CD14-positive monocyte (primary cell): ENCODE measurements around the gene CNNM3. TPM values are rescaled to one million over a fixed set of nuclear protein-coding genes. Genes with fewer than 3 reads are reported as not detected.

Experiments used
- DNase-seq, 3 donors: peaks; one replicate each; pipeline ENCODE4 v3.0.0-alpha.2; 2011 to 2022
- H2AFZ ChIP-seq: 2 replicates; pipeline ENCODE4 v1.6.0; 2012; ENCODE audit warnings: mild to moderate bottlenecking, low read depth, low read length, inconsistent platforms; ENCODE audit not compliant: insufficient read depth, poor library complexity, severe bottlenecking
- H3K27ac ChIP-seq, 2 donors: 1 replicate in 1 of 2; 2 replicates in 1 of 2; pipeline ENCODE4 v1.5.1; 2012 to 2013; ENCODE audit warnings: low read length in 2 of 2, control low read depth in 1 of 2, inconsistent platforms in 1 of 2, low read depth in 1 of 2, mild to moderate bottlenecking in 1 of 2
- H3K27me3 ChIP-seq, 2 donors: one replicate each; pipeline versions ENCODE4 v1.6.0 to v1.6.1; 2011 to 2013; ENCODE audit warnings: low read length in 2 of 2; ENCODE audit not compliant: control insufficient read depth in 2 of 2, insufficient read depth in 2 of 2
- H3K36me3 ChIP-seq, 2 donors: replicated peaks in 1 of 2; 1 replicate in 1 of 2; 2 replicates in 1 of 2; pipeline versions ENCODE4 v1.5.1 to v1.6.1; 2012 to 2013; ENCODE audit warnings: low read length in 2 of 2, control low read depth in 1 of 2, inconsistent platforms in 1 of 2, mild to moderate bottlenecking in 1 of 2; ENCODE audit not compliant: insufficient read depth in 2 of 2, control insufficient read depth in 1 of 2
- H3K4me1 ChIP-seq, 2 donors: 1 replicate in 1 of 2; 2 replicates in 1 of 2; pipeline versions ENCODE4 v1.5.1 to v1.6.1; 2012 to 2013; ENCODE audit warnings: low read length in 2 of 2, control low read depth in 1 of 2, inconsistent platforms in 1 of 2, mild to moderate bottlenecking in 1 of 2, moderate library complexity in 1 of 2; ENCODE audit not compliant: insufficient read depth in 2 of 2, control insufficient read depth in 1 of 2
- H3K4me2 ChIP-seq: replicated peaks from 2 replicates; pipeline ENCODE3; 2012; ENCODE audit warnings: low read length, moderate library complexity, mild to moderate bottlenecking; ENCODE audit not compliant: poor library complexity, severe bottlenecking; ENCODE audit errors: extremely low read depth
- H3K4me3 ChIP-seq, 3 experiments: fragments of 200-600 bp in 1 of 3; sonication (generic) in 1 of 3; replicated peaks in 1 of 3; 1 replicate in 2 of 3; 2 replicates in 1 of 3; pipeline ENCODE4 v1.5.1; 2011 to 2013; ENCODE audit warnings: low read length in 3 of 3, mild to moderate bottlenecking in 3 of 3, control low read depth in 2 of 3, low read depth in 2 of 3, inconsistent platforms in 1 of 3, moderate library complexity in 1 of 3
- H3K79me2 ChIP-seq: 2 replicates; pipeline ENCODE4 v1.6.0; 2012; ENCODE audit warnings: mild to moderate bottlenecking, control low read depth, inconsistent platforms, low read length, moderate library complexity; ENCODE audit not compliant: insufficient read depth
- H3K9ac ChIP-seq: 2 replicates; pipeline ENCODE4 v1.6.0; 2017; ENCODE audit warnings: low read length, mild to moderate bottlenecking; ENCODE audit not compliant: insufficient read depth, poor library complexity, severe bottlenecking
- H3K9me3 ChIP-seq, 2 donors: replicated peaks in 1 of 2; 1 replicate in 1 of 2; 2 replicates in 1 of 2; pipeline versions ENCODE4 v1.5.1 to v1.6.1; 2012 to 2013; ENCODE audit warnings: low read length in 2 of 2, control low read depth in 1 of 2; ENCODE audit not compliant: control insufficient read depth in 1 of 2, insufficient read depth in 1 of 2
- H4K20me1 ChIP-seq: 2 replicates; pipeline ENCODE4 v1.6.0; 2012; ENCODE audit warnings: mild to moderate bottlenecking, low read length, control low read depth, moderate library complexity; ENCODE audit not compliant: insufficient read depth
- H3K27ac Mint-ChIP-seq, 7 donors: one replicate each; pipeline ENCODE4 v1.8.0; 2020; ENCODE audit warnings: mild to moderate bottlenecking in 7 of 7, mixed read lengths in 7 of 7, moderate library complexity in 6 of 7, inconsistent platforms in 2 of 7
- H3K27me3 Mint-ChIP-seq, 3 donors: one replicate each; pipeline ENCODE4 v1.8.0; 2021 to 2022; ENCODE audit warnings: low read depth in 3 of 3, mild to moderate bottlenecking in 3 of 3, mixed read lengths in 3 of 3, moderate library complexity in 3 of 3, inconsistent platforms in 1 of 3
- H3K36me3 Mint-ChIP-seq, 2 donors: one replicate each; pipeline ENCODE4 v1.8.0; 2020; ENCODE audit warnings: mixed read lengths in 2 of 2, inconsistent platforms in 1 of 2, mild to moderate bottlenecking in 1 of 2
- H3K4me1 Mint-ChIP-seq: one replicate; pipeline ENCODE4 v1.8.0; 2020; ENCODE audit warnings: mild to moderate bottlenecking, mixed read lengths
- H3K4me3 Mint-ChIP-seq, 2 donors: one replicate each; pipeline ENCODE4 v1.8.0; 2020; ENCODE audit warnings: mild to moderate bottlenecking in 2 of 2, mixed read lengths in 2 of 2, moderate library complexity in 1 of 2
- H3K9me3 Mint-ChIP-seq, 7 donors: one replicate each; pipeline ENCODE4 v1.8.0; 2020 to 2022; ENCODE audit warnings: mixed read lengths in 7 of 7, mild to moderate bottlenecking in 6 of 7, moderate library complexity in 6 of 7, inconsistent platforms in 2 of 7
- WGBS: methylation state at CpG from one replicate; pipeline ENCODE4 v1.1.5; 2013; ENCODE audit warnings: missing lambda C conversion rate; ENCODE audit not compliant: insufficient coverage; 5-methylcytosine and 5-hydroxymethylcytosine counted together
- intact Hi-C, 2 donors: fragments of 100-400 bp; cut with micrococcal nuclease; formaldehyde crosslinking; loops; one replicate each; pipeline versions ENCODE4 v1.15.0 to v1.15.1; 2023
- polyA plus RNA-seq, 3 donors: library from polyadenylated mRNA; depleted of rRNA in 1 of 3; unstranded in 2 of 3; stranded (reverse) in 1 of 3; fragments of 300-500 nt in 2 of 3; fragments of >200 nt in 1 of 3; fragmentation: Illumina TruSeq in 2 of 3; gene quantifications; 1 replicate in 2 of 3; 2 replicates in 1 of 3; pipeline ENCODE4 v1.2.3, GENCODE V29; 2012 to 2021
- TF ChIP-seq, protein P1 (sequence below): fragments of 200-600 bp; IDR thresholded peaks from one replicate; pipeline ENCODE4 v1.8.0; 2022; ENCODE audit warnings: antibody characterized with exemption, mild to moderate bottlenecking

CNNM3 gene
- polyA plus RNA-seq, 3 donors = 1.2 to 12.0 (median 4.9) TPM

DNA sequence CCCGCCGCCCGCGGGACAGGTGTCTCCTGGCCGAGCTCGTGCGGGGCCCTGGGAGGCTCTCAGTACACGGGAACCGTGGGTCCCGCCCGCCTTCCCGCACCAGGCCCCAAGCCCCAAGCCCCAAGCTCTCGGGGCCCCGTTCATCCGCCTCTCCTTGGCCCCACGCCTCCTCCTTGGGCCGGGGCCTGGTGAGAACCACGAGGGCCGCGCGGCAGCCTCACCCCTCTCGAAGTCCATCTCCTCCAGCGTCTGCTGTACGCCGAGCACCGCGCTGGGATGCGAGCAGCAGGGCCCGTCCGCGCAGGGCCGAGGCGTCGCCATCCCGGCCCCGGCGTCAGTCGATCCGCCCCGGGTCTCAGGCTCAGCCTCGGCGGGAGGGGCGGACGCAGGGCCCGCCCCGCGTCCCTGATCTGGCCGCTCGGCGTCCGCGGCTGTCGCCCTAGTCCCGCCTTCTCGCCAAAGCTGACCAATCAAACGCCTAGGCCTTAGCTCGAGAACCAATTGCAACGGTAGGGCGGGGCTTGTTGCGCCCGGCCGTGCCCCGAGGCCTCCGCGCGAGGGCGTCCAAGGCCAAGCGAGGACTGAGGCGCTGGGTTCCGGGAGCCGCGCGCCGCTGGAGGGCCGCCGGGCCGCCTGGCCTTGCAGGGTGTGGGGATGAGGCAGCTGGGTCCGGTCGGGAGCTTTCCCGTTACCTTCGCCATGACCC is 41.8 kb downstream of the CNNM3 start, which contains the start of gene ANKRD39:
ANKRD39 (minus strand) TSS at position 350 of the 706 bp plus-strand sequence; CDS start at position 321, 29 bp downstream.
- Histone ChIP-seq H3K4me3 (peak within 1 kb of the TSS; percentile 59 to 76 (median 73)), H3K9ac (peak within 1 kb of the TSS; percentile 73), H3K36me3 (peaks cover 5 to 13% of the 10 kb centered on the region in 2 donors), H4K20me1 (no peaks in the 10 kb centered on the region), H3K4me1 (peaks cover 34 to 38% of the 10 kb centered on the region in 2 donors), H3K27me3 (peaks cover 0 to 30% of the 10 kb centered on the region in 2 donors), H2AFZ (peak within 1 kb of the TSS; percentile 95), H3K79me2 (peaks cover 17% of the 10 kb centered on the region), H3K4me2 (peak within 1 kb of the TSS; percentile 97), H3K27ac (peak within 1 kb of the TSS in 1 of 2 donors; percentile 57), H3K9me3 (no peaks in the 10 kb centered on the region)
- 0% methylated on average over 81 of the region's 81 CpGs for WGBS
- Mint-ChIP-seq H3K9me3 (peaks cover 0 to 3% (median 0%) of the 10 kb centered on the region in 7 donors), H3K27me3 (peaks cover 21 to 38% (median 36%) of the 10 kb centered on the region in 3 donors), H3K4me3 (peak within 1 kb of the TSS; percentile 80 to 89), H3K27ac (peak within 1 kb of the TSS in 6 of 7 donors; percentile 13 to 79 (median 60)), H3K36me3 (peaks cover 21 to 24% of the 10 kb centered on the region in 2 donors), H3K4me1 (peaks cover 42% of the 10 kb centered on the region)
- peak; percentile 97 to 98 (median 98) for DNase-seq
- intact Hi-C loops = loop anchor here (1.0 to 5.0 kb wide), 2 partner anchors 41 to 102 kb away; partner anchors contain the start of gene CNNM3 (in 2 of the 2)
- TF ChIP-seq, protein P1, sequence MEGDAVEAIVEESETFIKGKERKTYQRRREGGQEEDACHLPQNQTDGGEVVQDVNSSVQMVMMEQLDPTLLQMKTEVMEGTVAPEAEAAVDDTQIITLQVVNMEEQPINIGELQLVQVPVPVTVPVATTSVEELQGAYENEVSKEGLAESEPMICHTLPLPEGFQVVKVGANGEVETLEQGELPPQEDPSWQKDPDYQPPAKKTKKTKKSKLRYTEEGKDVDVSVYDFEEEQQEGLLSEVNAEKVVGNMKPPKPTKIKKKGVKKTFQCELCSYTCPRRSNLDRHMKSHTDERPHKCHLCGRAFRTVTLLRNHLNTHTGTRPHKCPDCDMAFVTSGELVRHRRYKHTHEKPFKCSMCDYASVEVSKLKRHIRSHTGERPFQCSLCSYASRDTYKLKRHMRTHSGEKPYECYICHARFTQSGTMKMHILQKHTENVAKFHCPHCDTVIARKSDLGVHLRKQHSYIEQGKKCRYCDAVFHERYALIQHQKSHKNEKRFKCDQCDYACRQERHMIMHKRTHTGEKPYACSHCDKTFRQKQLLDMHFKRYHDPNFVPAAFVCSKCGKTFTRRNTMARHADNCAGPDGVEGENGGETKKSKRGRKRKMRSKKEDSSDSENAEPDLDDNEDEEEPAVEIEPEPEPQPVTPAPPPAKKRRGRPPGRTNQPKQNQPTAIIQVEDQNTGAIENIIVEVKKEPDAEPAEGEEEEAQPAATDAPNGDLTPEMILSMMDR = peak; percentile 81

DNA sequence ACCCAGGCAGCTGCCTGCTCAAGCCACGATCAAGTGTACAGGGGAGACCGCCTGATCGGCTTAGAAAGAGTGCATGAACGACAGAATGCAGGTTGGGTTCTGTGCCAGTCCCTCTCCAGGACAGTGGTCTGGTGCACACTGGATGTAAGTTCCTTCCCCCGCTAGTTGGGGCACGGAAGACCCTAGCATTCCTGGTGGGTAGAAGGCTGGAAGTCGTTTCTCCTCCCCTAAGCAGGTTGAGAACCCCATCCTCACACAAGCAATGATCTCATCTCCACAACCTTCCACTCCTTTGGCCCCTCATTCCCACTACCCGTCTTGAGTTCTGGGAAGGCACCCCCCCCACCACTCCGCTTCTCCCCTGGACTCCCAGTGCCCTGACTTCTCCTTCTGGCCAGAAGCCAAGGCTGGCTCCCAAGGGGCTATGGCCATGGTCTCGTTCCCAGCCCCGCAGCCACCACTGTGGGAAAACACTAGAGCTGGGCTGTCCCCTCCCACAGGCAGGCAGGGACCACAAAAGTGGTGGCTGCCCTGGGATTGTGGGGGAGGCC is 43.1 kb downstream of the CNNM3 start:
- Mint-ChIP-seq H3K27ac (peak overlapping the region in 1 of 7 donors; percentile 13), H3K9me3 (peaks cover 0 to 3% (median 0%) of the 10 kb centered on the region in 7 donors), H3K4me1 (peaks cover 50% of the 10 kb centered on the region), H3K36me3 (peaks cover 13 to 18% of the 10 kb centered on the region in 2 donors), H3K4me3 (peak overlapping the region; percentile 79 to 83), H3K27me3 (peaks cover 23 to 47% (median 41%) of the 10 kb centered on the region in 3 donors)
- Histone ChIP-seq H3K4me1 (peaks cover 45 to 48% of the 10 kb centered on the region in 2 donors), H2AFZ (peak overlapping the region; percentile 95), H3K4me3 (no peak overlapping the region), H3K27me3 (peaks cover 0 to 33% of the 10 kb centered on the region in 2 donors), H4K20me1 (no peaks in the 10 kb centered on the region), H3K36me3 (peaks cover 0 to 1% of the 10 kb centered on the region in 2 donors), H3K9me3 (no peaks in the 10 kb centered on the region), H3K4me2 (peak overlapping the region; percentile 97), H3K9ac (no peak overlapping the region), H3K79me2 (peaks cover 17% of the 10 kb centered on the region), H3K27ac (no peak overlapping the region)
- intact Hi-C loops = loop anchor here (5.0 kb wide), 1 partner anchor 42 kb away; the partner anchor contains the start of gene CNNM3 (in 2 of the 2)
- TF ChIP-seq, protein P1 = no peak
- no peak for DNase-seq
- 94% methylated on average over 6 of the region's 11 CpGs for WGBS
